COLO668 (cell line): ENCODE data around the gene GOLGA6L10.
"Not testable (repeated sequence)": the region's sequence is repeated elsewhere in the genome, so short reads cannot be mapped to it uniquely, and the experiment has no call there.

ENCODE experiments used
- DNase-seq: peaks from one replicate; lab custom pipeline; 2025; ENCODE audit not compliant: unreplicated experiment; lab: John Stamatoyannopoulos, UW

The GOLGA6L10 gene

GRCh38 chr15:82301296-82302016 lies 47.8 kb downstream of the GOLGA6L10 start:
- DNase-seq = no peak

GRCh38 chr15:82300883-82301282 lies 48.4 kb downstream of the GOLGA6L10 start:
- no peak for DNase-seq

GRCh38 chr15:82300326-82300725 lies 48.9 kb downstream of the GOLGA6L10 start:
- not testable (repeated sequence) for DNase-seq

- DNase-seq = not testable (repeated sequence)
Observed at GRCh38 chr15:82299511-82299914, 49.8 kb downstream of the GOLGA6L10 start.

- no peak for DNase-seq
Observed at GRCh38 chr15:82298520-82298919, 50.8 kb downstream of the GOLGA6L10 start.

GRCh38 chr15:82298032-82298431 lies 51.2 kb downstream of the GOLGA6L10 start:
- DNase-seq = no peak

- DNase-seq = no peak
Observed at GRCh38 chr15:82297546-82297945, 51.7 kb downstream of the GOLGA6L10 start.

- DNase-seq = no peak
Observed at GRCh38 chr15:82294061-82294690, 55.1 kb downstream of the GOLGA6L10 start.

GRCh38 chr15:82292271-82292670 lies 57.0 kb downstream of the GOLGA6L10 start:
- DNase-seq = no peak
